GM13976 (cell line): ENCODE measurements around the gene ADRA2A.

ENCODE experiments used
- DNase-seq: peaks from one replicate; pipeline ENCODE4 v3.0.0; 2012; ENCODE audit warnings: low spot score
- CTCF ChIP-seq: IDR thresholded peaks from 2 replicates; pipeline ENCODE4 v1.5.1; 2012; ENCODE audit warnings: borderline replicate concordance, mild to moderate bottlenecking; ENCODE audit not compliant: insufficient read depth; ENCODE audit errors: extremely low read depth, missing control alignments, control extremely low read depth
- in situ Hi-C: fragments of 300-500 bp; cut with MboI; formaldehyde crosslinking; loops from one replicate; pipeline ENCODE4 v1.12.0; 2022; ENCODE audit warnings: low sequenced_read_pairs, mixed read lengths, inconsistent platforms; ENCODE audit not compliant: unreplicated experiment

The ADRA2A gene

DNA sequence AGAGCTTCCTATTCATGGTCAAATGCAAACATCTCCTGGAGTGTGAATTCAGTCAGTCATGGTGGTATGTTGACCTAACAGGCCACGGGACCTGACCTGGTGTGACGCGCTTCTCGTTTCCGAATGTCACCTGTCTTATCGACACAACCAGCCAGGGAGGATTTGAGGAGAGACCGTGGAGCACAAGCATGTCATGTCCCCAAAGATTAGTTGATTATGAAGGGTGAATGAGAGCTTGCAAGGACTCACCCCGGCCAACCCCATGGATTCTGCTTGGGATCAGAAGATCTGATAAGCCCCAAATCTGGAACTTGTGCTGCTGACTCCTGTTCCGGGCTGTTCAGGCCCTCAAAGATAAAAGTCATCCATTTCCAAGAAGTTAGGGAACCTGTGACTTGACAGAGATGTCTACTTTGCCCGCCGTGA is 10.5 kb downstream of the ADRA2A start:
- TF ChIP-seq CTCF = no peak
- no peak for DNase-seq
- in situ Hi-C loops = no loop called here

GRCh38 chr10:111087968-111088505 is 11.2 kb downstream of the ADRA2A start:
- TF ChIP-seq CTCF = no peak
- in situ Hi-C loops = no loop called here
- no peak for DNase-seq

- in situ Hi-C loops = no loop called here
- no peak for DNase-seq
- no peak for TF ChIP-seq CTCF
These were observed 12.5 kb downstream of the ADRA2A start for GRCh38 chr10:111089293-111089692.

DNA sequence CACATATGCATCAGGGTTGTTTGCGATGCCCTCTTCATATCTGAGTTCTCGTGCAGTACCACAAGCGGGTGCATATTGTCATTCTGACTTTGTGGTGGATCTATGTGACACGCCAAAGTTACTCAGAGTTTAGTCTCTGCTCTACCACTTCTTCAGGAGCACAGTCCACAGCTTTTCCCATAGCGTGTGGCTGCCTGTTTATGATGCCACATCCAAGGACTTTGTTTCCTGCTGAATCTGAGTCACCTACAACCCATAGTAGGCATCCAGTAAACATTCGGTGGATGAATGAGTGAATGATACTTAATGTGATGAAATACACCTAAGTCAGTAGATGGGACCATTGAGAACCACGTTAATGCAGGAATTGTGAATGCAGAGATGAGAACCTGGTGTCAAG is 15.0 kb downstream of the ADRA2A start:
- in situ Hi-C loops = no loop called here
- TF ChIP-seq CTCF = no peak
- DNase-seq = no peak

- no peak for TF ChIP-seq CTCF
- in situ Hi-C loops = no loop called here
- no peak for DNase-seq
These were observed 17.0 kb downstream of the ADRA2A start for GRCh38 chr10:111093741-111094380.

DNA sequence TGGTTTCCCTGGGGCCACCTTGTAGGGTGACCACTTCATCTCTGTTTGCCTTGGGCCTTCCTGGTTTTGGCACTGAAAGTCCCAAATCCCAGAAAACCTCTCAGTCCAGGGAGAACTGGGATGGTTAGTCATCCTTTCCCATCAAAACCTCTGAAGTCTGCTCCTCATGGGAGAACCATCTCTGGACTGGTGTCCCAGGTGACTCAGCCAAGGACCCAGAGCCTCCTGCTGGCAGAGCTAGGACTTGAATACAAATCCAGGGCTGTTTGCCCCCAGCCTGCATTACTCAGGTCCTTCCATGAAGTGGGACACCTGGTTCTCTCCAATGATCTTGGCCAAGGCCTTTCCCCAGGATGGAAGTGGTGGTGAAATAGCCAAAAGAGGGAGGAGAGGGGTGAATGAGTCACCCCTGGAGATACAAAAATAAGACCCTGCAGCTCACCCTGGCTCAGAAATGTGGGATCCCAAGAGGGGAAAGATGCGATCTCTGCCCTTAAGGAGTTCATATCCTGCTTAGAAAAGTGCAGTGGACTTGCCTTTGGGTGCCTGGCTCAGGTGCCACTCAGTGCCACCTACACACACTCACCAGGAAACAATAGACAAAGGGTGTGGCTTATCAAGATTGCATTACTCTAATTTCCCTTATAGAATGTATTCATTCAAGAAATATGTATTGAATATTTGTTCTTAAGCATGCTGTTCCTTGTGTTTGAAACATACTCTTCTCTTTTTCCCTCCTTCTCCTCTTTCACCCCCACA is 22.0 kb downstream of the ADRA2A start:
- DNase-seq = no peak
- in situ Hi-C loops = no loop called here
- TF ChIP-seq CTCF = no peak
